NCI-H1105 (cell line): ENCODE measurements around the gene MEI1.

ENCODE experiments used
- DNase-seq: peaks from one replicate; lab custom pipeline; 2025; lab: John Stamatoyannopoulos, UW

The MEI1 gene

DNA sequence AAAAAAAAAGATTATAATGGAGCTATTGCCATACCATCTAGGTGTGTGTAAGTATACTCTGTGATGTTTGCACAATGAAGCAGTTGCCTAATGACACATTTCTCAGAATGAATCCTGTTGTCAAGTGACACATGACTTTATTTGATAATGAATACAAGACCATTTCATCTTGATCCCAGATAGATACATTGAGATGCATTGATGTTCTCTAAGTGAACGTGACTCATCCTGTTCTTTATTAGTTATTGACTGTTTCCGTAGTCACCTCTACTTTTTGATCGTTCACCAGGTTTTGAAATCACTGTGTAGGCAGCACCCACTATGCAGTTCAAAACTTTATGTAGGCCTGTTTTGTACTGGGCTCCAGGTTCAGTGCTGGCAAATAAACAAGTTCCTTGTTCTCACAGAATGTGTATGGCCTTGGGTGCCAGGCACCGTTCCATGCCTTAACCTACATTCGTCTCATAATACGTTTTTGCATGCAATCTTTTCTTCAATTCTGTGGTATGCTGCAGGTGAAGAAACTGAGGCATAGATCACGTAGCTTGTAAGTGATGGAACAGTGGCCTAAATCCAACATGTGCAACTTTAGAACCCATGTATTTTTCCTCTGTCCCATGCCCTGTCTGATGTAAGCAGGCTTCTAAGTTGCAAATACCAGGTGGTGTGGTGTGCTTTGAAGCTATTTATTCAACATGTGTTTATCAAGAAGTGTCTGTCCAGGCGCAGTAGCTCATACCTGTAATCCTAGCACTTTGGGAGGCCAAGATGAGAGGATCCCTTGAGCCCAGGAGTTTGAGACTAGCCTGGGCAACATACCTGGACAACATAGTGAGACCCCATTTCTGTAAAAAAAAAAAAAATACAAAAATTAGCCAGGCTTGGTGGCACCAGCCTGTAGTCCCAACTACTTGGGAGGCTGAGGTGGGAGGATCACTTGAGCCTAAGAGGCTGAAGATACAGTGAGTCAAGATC lies 144.0 kb downstream of the MEI1 start:
- no peak for DNase-seq

- no peak for DNase-seq
These were observed 144.7 kb downstream of the MEI1 start for GRCh38 chr22:41844036-41844435.

GRCh38 chr22:41844513-41844912 lies 145.2 kb downstream of the MEI1 start:
- DNase-seq, result no peak

- DNase-seq, result no peak
These were observed 146.3 kb downstream of the MEI1 start for GRCh38 chr22:41845380-41846267.

- DNase-seq, result no peak
These were observed 147.1 kb downstream of the MEI1 start for GRCh38 chr22:41846268-41846987.

- DNase-seq, result no peak
These were observed 148.0 kb downstream of the MEI1 start for GRCh38 chr22:41847300-41847699.

GRCh38 chr22:41848468-41848867 lies 149.2 kb downstream of the MEI1 start:
- DNase-seq, result no peak
